IPS-15b (cell line): ENCODE results near the gene ATP5F1A.
"Not testable (repeated sequence)": the region's sequence is repeated elsewhere in the genome, so short reads cannot be mapped to it uniquely, and the experiment has no call there.

Experiments
- H3K27me3 ChIP-seq: one replicate; pipeline ENCODE4 v1.6.1; 2013; ENCODE audit warnings: low read length; ENCODE audit not compliant: control insufficient read depth, insufficient read depth
- H3K36me3 ChIP-seq: one replicate; pipeline ENCODE4 v1.6.1; 2013; ENCODE audit warnings: low read length; ENCODE audit not compliant: control insufficient read depth, insufficient read depth
- H3K4me1 ChIP-seq: one replicate; pipeline ENCODE4 v1.6.1; 2013; ENCODE audit warnings: mild to moderate bottlenecking, low read length; ENCODE audit not compliant: control insufficient read depth, insufficient read depth
- H3K4me3 ChIP-seq: one replicate; pipeline ENCODE4 v1.5.1; 2013; ENCODE audit warnings: low read depth, low read length
- H3K9ac ChIP-seq: one replicate; pipeline ENCODE4 v1.6.1; 2013; ENCODE audit warnings: low read depth, mild to moderate bottlenecking, low read length
- H3K9me3 ChIP-seq: one replicate; pipeline ENCODE4 v1.6.1; 2013; ENCODE audit warnings: mild to moderate bottlenecking, low read length; ENCODE audit not compliant: control insufficient read depth, insufficient read depth

The ATP5F1A gene

DNA sequence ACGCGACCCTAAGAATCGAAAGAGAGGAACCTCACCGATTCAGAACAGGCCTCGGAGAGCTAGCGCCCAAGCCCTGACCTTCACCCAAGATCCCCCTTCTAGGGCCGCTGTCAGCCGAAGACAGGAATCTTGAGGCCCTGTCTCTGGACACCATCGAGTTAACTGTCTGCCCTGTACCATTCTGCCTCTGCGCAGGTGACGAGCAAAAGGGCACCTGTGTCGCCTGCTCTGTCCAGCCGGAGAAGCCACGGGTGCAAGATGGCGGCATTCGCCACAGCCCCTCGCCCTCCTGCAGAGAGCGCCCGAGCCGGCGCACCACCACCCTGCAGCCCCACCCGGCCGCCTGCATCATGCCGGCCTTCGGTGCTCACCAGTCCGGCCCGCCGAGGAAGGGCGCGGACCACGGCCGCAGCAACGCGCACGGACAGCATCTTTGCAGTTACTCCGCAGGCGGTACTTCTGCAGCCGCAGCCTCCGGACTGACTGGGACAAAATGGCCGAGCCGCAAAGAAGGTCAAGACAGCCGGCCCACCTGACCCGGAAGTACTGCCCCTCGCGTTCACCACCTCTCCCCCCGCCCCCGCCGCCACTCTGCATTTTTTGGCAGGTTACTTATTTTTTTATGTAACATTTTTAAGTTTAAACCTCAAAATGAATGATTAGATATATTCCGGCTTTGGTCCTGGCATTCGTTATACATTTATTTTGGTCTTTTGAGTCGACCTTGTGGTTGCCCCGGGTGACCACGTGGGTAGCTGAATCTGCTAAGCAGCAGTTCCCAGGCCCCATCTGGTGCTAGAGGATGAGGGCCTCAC, at the start of gene ATP5F1A:
ATP5F1A (minus strand) TSS at position 496 of the 815 bp plus-strand sequence; CDS start at position 431, 65 bp downstream.
- Histone ChIP-seq H3K36me3 (peaks cover 3% of the 10 kb centered on the region), H3K9ac (peak within 1 kb of the TSS; percentile 96), H3K4me1 (peaks cover 8% of the 10 kb centered on the region), H3K27me3 (no peaks in the 10 kb centered on the region), H3K9me3 (no peaks in the 10 kb centered on the region), H3K4me3 (peak within 1 kb of the TSS; percentile 97)

DNA sequence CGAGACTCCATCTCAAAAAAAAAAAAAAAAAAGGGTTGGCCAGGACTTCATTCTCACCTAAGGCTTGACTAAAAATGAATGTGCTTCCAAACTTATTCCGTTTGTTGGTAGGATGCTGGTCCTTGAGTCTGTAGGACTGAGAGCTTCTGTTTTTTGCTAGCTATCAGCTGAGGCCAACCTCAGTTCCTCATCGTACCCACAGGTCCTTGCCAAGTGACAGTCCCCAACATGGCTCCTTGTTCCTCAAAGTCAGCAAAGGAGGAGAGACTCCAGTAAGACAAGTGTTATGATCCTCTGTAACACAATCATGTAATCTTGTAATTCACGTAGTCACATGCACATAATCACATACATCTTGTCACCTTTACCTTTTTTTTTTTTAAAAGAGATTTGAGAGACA, 43.1 kb upstream of the ATP5F1A start:
- no peak overlapping the region for H3K4me3 ChIP-seq
- H3K36me3 ChIP-seq, result no peaks in the 10 kb centered on the region
- no peaks in the 10 kb centered on the region for H3K9me3 ChIP-seq
- H3K9ac ChIP-seq, result no peak overlapping the region
- H3K4me1 ChIP-seq, result peaks cover 5% of the 10 kb centered on the region
- H3K27me3 ChIP-seq, result no peaks in the 10 kb centered on the region

DNA sequence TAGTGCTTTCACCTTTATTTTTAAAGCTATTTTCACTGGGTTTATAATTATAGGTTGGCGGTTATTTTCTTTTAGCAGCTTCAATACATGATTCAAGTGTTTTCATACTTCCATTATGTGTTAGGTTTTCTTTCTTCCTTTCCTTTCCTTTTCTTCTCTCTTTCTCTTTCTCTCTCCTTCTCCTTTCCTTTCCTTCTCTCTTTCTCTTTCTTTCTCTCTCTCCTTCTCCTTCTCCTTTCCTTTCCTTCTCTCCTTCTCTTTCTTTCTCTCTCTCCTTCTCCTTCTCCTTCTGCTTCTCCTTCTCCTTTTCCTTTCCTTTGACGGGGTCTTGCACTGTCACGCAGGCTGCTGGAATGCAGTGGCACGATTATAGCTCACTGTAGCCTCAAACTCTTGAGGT, 42.1 kb upstream of the ATP5F1A start:
- Histone ChIP-seq H3K27me3 (no peaks in the 10 kb centered on the region), H3K9me3 (no peaks in the 10 kb centered on the region), H3K9ac (no peak overlapping the region), H3K36me3 (no peaks in the 10 kb centered on the region), H3K4me1 (peaks cover 5% of the 10 kb centered on the region), H3K4me3 (no peak overlapping the region)

DNA sequence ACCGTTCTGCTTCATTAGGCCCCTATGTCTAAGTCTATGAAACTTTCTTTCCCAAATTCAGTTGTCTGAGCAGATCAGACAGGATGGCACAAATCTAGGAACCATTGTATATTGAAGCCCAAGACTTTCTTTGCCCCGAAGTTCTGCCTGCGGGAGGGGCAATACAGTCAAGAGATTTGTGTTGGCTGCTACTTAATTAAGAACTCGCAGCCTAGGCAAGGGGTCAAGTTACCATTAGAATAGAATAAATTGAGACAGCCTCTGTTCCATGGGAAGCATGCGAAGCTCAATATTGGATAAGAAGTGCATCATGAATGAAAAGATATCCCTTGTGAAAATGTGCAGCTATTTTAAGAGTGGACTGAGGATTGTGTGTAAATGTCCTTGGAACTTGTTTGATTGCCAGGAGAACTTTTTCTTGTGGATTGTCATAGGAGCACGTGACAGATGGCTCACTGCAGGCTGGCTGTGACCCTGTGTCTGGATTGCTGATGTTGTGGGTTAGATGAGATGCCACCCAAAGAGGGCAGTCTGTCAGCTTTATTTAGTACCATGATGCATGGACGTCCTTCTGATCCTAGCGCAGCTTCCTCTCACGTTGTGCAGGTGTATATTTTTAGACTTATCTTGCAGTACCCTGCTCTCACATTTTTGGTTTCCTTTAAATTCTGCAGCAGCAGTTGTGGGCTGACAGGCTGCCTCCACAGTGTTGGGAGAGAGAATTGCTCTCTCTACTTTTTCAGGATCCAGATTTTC, 37.0 kb upstream of the ATP5F1A start:
- H3K27me3 ChIP-seq, result no peaks in the 10 kb centered on the region
- no peaks in the 10 kb centered on the region for H3K9me3 ChIP-seq
- H3K36me3 ChIP-seq, result no peaks in the 10 kb centered on the region
- peaks cover 5% of the 10 kb centered on the region for H3K4me1 ChIP-seq
- no peak overlapping the region for H3K4me3 ChIP-seq
- H3K9ac ChIP-seq, result no peak overlapping the region

DNA sequence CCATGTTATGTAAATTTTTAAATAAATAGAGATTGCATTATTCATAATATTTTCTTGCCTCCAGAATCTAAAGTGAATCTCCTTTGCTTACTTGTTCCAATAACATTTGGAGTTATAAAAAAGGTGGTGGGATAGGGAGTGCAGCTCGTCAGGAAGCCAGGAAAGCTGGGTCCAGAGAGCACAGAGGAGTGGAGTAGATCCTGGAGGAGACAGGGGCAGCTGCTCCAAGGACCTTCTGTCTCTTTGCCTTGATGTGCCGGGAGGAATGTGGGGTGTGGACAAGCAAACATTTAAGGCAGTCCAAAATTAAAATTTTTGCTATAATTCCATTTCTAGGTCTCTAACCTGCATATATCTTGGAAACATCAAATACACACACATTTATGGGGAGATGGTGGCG, 35.4 kb upstream of the ATP5F1A start:
- Histone ChIP-seq H3K36me3 (no peaks in the 10 kb centered on the region), H3K9me3 (no peaks in the 10 kb centered on the region), H3K4me1 (peaks cover 5% of the 10 kb centered on the region), H3K9ac (no peak overlapping the region), H3K4me3 (no peak overlapping the region), H3K27me3 (no peaks in the 10 kb centered on the region)

DNA sequence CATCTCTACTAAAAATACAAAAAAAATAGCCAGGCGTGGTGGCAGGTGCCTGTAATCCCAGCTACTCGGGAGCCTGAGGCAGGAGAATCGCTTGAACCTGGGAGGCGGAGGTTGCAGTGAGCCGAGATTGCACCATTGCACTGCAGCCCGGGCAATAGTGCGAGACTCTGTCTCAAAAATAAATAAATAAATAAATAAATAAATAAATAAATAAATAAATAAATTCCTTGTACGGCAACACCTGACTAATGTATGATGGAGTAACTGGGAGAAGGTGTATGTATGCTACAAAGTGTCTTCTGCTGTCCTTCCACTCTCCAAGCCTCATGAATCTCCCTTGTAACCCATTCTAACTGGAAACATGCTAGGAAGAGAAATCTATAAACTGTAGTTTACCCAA, 32.5 kb upstream of the ATP5F1A start:
- H3K9me3 ChIP-seq, H3K4me1 ChIP-seq, H3K36me3 ChIP-seq, H3K9ac ChIP-seq, H3K27me3 ChIP-seq, H3K4me3 ChIP-seq: not testable (repeated sequence)

DNA sequence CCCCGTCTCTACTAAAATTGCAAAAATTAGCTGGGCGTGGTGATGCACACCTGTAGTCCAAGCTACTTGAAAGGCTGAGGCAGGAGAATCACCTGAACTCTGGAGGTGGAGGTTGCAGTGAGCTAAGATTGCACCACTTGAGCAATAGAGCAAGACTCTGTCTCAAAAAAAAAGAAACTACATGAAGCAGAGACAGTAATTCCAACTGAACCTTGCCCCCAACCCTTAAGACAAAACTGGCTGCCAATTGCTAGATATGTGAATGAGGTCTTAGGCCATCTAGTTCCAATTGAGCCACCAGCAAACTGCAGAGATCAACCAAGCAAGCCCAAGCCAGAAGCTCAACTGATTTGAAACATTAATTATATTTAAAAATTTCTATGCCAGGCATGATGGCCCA, 32.0 kb upstream of the ATP5F1A start:
- Histone ChIP-seq H3K4me1 (no peaks in the 10 kb centered on the region), H3K27me3 (no peaks in the 10 kb centered on the region), H3K9ac (no peak overlapping the region), H3K4me3 (no peak overlapping the region), H3K36me3 (peaks cover 4% of the 10 kb centered on the region), H3K9me3 (no peaks in the 10 kb centered on the region)

DNA sequence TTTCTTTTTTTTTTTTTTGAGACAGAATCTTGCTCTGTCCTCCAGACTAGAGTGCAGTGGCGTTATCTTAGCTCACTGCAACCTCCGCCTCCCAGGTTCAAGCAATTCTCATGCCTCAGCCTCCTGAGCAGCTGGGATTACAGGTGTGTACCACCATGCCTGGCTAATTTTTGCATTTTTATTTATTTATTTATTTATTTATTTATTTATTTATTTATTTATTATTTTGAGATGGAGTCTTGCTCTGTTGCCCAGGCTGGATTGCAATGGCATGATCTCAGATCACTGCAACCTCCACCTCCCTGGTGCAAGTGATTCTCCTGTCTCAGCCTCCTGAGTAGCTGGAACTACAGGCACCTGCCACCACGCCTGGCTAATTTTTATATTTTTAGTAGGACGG, 28.5 kb upstream of the ATP5F1A start:
- H3K4me3 ChIP-seq, H3K9me3 ChIP-seq, H3K9ac ChIP-seq, H3K4me1 ChIP-seq, H3K27me3 ChIP-seq, H3K36me3 ChIP-seq: not testable (repeated sequence)

DNA sequence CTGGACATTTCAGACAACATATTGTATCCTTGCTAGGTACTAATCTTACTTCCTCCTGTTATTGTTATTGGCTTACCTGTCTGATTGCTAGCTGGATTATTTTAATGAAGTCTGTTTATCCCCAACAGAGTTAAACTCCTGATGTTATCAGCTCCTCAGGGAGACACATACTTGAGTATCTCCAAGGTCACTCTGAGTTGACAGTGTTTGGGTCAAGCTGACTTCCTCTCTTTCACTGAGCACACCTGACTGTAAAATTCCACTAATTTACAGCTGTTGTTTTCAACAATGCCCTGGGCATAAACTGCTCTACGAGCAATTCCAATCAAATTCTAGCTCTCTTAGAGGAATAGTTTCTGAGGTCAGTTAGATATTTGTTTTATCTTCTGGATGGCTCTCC, 15.7 kb upstream of the ATP5F1A start:
- Histone ChIP-seq H3K4me1 (no peaks in the 10 kb centered on the region), H3K36me3 (peaks cover 2% of the 10 kb centered on the region), H3K4me3 (no peak overlapping the region), H3K9ac (no peak overlapping the region), H3K9me3 (no peaks in the 10 kb centered on the region), H3K27me3 (no peaks in the 10 kb centered on the region)

DNA sequence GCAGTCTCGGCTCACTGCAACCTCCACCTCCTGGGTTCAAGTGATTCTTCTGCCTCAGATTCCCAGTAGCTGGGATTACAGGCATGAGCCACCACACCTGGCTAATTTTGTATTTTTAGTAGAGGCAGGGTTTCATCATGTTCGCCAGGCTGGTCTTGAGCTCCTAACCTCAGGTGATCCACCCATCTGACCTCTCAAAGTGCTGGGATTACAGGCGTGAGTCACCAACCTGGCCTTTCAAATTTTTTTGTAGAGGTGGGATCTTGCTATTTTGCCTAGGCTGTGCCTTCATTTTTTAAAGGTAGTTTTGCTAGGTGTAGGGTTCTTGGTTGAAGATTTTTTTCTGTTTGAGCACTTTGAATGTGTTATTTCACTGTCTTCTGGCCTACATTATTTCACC, 12.3 kb upstream of the ATP5F1A start:
- Histone ChIP-seq H3K27me3 (no peaks in the 10 kb centered on the region), H3K4me1 (no peaks in the 10 kb centered on the region), H3K4me3 (no peak overlapping the region), H3K9ac (no peak overlapping the region), H3K36me3 (peaks cover 2% of the 10 kb centered on the region), H3K9me3 (no peaks in the 10 kb centered on the region)

DNA sequence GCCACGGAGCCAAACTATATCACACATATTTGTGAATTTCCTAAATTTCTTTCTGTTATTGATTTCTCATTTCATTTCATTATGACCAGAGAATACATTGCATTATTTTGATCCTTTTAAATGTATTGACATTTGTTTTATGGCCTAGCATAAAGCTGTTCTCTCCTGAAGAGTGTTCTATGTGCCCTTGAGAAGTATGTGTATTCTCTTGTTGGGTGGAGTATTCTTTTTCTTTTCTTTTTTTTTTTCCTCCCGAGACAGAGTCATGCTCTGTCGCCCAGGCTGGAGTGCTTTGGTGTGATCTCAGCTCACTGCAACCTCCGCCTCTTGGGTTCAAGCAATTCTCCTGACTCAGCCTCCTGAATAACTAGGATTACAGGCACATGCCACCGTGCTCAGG, 11.3 kb upstream of the ATP5F1A start:
- no peaks in the 10 kb centered on the region for H3K27me3 ChIP-seq
- H3K9me3 ChIP-seq, result no peaks in the 10 kb centered on the region
- H3K4me1 ChIP-seq, result no peaks in the 10 kb centered on the region
- H3K9ac ChIP-seq, result no peak overlapping the region
- H3K4me3 ChIP-seq, result no peak overlapping the region
- peaks cover 2% of the 10 kb centered on the region for H3K36me3 ChIP-seq
